Fibroblast of skin of scalp (primary cell): ENCODE measurements around the gene ZKSCAN3. TPM values are rescaled to one million over a fixed set of nuclear protein-coding genes. Genes with fewer than 3 reads are reported as not detected.
A peak's percentile ranks its signal among the peaks of the same experiment; 100 is the strongest.
"Not testable (repeated sequence)": the region's sequence is repeated elsewhere in the genome, so short reads cannot be mapped to it uniquely, and the experiment has no call there.

Experiments
- DNase-seq: peaks from one replicate; pipeline ENCODE4 v3.0.0-alpha.2; 2013
- polyA plus RNA-seq, 2 experiments: library from polyadenylated mRNA; unstranded; fragments of 120-200 nt; gene quantifications; one replicate each; pipeline ENCODE4 v1.2.1, GENCODE V29; 2013; ENCODE audit not compliant: insufficient read length in 2 of 2

ZKSCAN3 gene
- polyA plus RNA-seq (2013, experiment 1 of 2; ENCODE audit: insufficient read length) = 3.4 TPM
- 4.1 TPM for polyA plus RNA-seq (2013, experiment 2 of 2; ENCODE audit: insufficient read length)

- peak; percentile 75 for DNase-seq
Measured at GRCh38 chr6:28349892-28350737, at the start of gene ZKSCAN3. TSS of gene ZKSCAN3 (plus strand) at chr6:28349947. CDS start at chr6:28359587, 9,640 bp downstream.

- no peak for DNase-seq
Measured at GRCh38 chr6:28303570-28303969, 46.2 kb upstream of the ZKSCAN3 start.

- DNase-seq = not testable (repeated sequence)
Measured at GRCh38 chr6:28306363-28306762, 43.4 kb upstream of the ZKSCAN3 start.

GRCh38 chr6:28311139-28311823 lies 38.5 kb upstream of the ZKSCAN3 start:
- DNase-seq = peak; percentile 9

- DNase-seq = no peak
Measured at GRCh38 chr6:28312939-28313338, 36.8 kb upstream of the ZKSCAN3 start.

GRCh38 chr6:28315628-28316027 lies 34.1 kb upstream of the ZKSCAN3 start:
- peak; percentile 13 for DNase-seq

GRCh38 chr6:28317866-28318265 lies 31.9 kb upstream of the ZKSCAN3 start:
- not testable (repeated sequence) for DNase-seq

GRCh38 chr6:28322661-28323060 lies 27.1 kb upstream of the ZKSCAN3 start:
- no peak for DNase-seq

- DNase-seq = no peak
Measured at GRCh38 chr6:28323813-28324424, 25.8 kb upstream of the ZKSCAN3 start.

- no peak for DNase-seq
Measured at GRCh38 chr6:28326371-28326948, 23.3 kb upstream of the ZKSCAN3 start.

GRCh38 chr6:28330041-28330440 lies 19.7 kb upstream of the ZKSCAN3 start:
- no peak for DNase-seq

- no peak for DNase-seq
Measured at GRCh38 chr6:28333047-28333446, 16.7 kb upstream of the ZKSCAN3 start.

GRCh38 chr6:28333599-28334018 lies 16.1 kb upstream of the ZKSCAN3 start:
- DNase-seq = no peak

GRCh38 chr6:28334286-28335039 lies 15.3 kb upstream of the ZKSCAN3 start:
- DNase-seq = no peak

- DNase-seq = no peak
Measured at GRCh38 chr6:28335040-28335563, 14.6 kb upstream of the ZKSCAN3 start.

GRCh38 chr6:28335564-28336283 lies 14.0 kb upstream of the ZKSCAN3 start, which contains the start of gene ZSCAN31:
TSS of gene ZSCAN31 (minus strand) at chr6:28336148. CDS start at chr6:28329683, 6,465 bp downstream.
- peak; percentile 99 for DNase-seq

GRCh38 chr6:28336284-28337120 lies 13.2 kb upstream of the ZKSCAN3 start:
- DNase-seq = peak; percentile 39

GRCh38 chr6:28337121-28337520 lies 12.6 kb upstream of the ZKSCAN3 start:
- no peak for DNase-seq

GRCh38 chr6:28340310-28341095 lies 9.2 kb upstream of the ZKSCAN3 start:
- DNase-seq = no peak
